Fibroblast of skin of back (primary cell): Measurements from ENCODE around the gene CCDC51.
A peak's percentile ranks its signal among the peaks of the same experiment; 100 is the strongest.
"Not testable (repeated sequence)": the region's sequence is repeated elsewhere in the genome, so short reads cannot be mapped to it uniquely, and the experiment has no call there.

Experiments used
- DNase-seq: peaks from one replicate; pipeline ENCODE4 v3.0.0-alpha.2; 2013

CCDC51 gene

DNA sequence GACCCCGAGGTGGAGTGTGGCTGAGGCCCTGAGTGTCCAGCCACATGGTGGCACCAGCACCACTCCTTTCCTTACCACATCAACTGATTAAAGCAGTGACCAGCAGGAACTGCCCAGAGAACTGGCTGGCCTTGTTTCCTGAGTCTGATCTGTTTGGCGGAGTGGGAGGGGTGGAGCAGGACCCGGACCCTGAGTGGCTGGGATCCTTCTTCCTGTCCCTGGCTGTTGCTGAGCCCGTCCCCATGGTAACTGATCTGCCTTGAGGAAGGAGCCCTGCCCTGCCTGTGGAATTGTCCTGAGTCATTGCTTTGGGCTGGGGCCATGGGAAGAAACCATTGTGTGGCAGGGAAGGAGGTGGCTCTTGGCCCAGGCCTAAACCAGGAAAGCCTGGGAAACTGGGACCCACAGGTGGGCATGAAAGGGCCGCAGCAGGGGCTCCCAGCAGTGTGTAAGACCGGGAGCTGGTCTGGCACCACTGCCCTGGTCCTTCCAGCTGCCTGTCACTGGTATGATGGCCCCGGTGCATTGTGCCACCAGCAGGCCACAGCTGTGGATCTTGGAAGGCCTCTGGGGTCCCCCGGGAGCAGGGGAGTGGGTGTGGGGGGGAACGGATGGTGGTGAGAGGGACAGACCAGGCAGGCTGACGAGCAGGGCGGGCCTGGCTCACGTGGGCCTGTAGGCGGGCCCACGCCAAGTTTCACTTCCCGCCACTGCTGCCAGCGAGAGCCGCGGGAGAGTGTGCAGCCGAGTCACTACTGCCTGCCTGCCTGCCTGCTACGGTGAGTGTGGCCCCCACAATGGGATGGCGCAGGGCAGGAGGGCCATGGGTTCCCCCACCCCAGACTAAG, 25.8 kb upstream of the CCDC51 start:
- DNase-seq = peak; percentile 100

DNA sequence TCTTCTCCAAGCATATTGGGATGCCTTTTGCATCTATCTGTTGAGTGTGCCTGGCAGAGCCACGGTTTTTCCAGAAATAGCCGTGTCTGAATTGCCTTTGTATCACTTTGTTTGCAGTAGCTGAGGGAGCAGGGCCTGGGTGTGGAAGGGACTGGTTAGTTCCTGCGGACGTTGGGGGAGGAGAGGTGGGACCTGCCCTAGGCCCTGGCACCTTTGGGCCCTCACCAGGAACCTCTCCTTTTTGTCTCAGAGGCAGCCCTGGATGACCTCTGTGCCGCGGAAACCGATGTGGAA, 25.3 kb upstream of the CCDC51 start:
- DNase-seq = no peak

DNA sequence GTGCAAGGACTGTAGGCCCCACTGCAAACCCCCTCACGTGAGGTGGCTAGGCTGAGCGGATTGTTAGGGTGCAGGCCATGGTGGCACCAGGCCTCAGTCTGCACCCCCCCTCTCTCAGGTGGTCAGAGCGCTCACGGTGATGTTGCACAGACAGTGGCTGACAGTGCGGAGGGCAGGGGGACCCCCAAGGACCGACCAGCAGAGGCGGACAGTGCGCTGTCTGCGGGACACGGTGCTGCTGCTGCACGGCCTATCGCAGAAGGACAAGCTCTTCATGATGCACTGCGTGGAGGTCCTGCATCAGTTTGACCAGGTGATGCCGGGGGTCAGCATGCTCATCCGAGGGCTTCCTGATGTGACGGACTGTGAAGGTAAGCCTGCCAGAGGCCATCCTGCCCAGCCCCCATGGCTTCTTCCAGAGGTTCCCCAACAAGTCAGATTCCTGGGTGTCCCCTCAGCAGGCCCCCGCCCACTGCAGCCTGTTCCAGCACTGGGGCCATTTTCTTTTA, 24.8 kb upstream of the CCDC51 start:
- no peak for DNase-seq

DNA sequence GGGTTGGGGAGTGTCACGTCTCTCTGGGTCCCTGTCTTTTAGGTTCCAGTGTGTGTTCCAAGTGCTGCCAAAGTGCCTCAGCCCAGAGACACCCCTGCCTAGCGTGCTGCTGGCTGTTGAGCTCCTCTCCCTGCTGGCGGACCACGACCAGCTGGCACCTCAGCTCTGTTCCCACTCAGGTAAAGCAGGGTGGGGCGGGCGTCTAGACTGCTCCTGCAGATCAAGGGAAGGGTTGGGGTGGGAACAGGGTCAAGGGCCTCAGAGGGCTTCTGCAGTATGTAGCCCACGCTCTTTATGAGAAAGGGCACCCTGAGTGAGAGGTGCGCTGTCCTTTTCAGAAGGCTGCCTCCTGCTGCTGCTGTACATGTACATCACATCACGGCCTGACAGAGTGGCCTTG, 23.8 kb upstream of the CCDC51 start:
- no peak for DNase-seq

DNA sequence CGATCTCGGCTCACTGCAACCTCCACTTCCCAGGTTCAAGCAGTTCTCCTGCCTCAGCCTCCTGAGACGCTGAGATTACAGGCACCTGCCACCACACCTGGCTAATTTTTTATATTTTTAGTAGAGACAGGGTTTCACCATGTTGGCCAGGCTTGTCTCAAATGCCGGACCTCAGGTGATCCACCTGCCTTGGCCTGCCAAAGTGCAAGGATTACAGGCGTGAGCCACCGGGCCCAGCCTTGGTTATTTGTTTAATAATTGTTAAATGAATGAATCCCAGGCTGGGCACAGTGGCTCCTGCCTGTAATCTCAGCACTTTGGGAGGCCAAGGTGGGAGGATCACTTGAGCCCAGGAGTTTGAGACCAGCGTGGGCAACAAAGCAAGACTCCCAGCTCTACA, 21.8 kb upstream of the CCDC51 start:
- not testable (repeated sequence) for DNase-seq

DNA sequence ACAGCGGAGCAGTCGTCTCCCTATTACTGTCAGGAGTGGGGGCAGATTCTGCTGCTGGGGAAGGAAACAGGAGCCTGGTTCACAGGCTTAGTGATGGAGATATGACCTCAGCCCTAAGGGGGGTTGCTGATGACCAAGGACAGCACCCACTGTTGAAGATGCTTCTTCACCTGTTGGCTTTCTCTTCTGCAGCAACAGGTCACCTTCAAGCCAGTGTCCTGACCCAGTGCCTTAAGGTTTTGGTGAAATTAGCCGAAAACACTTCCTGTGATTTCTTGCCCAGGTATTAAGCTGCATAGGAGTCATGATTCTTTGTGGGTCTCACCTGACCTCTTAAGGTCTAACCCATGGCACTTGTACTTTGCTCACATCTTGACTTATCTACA, 20.6 kb upstream of the CCDC51 start:
- DNase-seq = no peak

DNA sequence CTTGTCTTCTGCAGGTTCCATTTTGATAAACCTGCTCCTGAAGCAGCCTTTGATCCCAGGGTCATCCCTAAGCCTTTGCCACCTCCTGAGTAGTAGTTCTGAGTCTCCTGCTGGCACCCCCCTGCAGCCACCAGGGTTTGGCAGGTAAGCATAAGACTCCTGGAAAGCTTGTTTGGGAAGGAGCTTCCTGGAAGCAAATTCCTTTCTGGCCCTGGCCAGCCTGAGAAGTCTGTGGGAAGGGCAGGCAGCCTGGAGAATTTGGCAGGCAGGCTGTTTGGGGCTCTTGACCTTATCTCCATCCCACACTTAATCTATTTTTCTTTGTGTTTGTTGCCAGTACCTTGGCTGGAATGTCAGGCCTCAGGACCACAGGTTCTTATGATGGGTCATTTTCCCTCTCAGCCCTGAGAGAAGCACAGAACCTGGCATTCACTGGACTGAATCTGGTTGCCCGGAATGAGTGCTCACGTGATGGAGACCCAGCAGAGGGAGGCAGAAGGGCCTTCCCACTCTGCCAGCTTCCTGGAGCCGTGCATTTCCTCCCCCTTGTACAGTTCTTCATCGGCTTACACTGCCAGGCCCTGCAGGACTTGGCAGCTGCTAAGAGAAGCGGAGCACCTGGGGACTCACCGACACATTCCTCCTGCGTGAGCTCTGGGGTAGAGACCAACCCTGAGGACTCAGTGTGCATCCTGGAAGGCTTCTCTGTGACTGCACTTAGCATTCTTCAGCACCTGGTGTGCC, 20.0 kb upstream of the CCDC51 start:
- no peak for DNase-seq

DNA sequence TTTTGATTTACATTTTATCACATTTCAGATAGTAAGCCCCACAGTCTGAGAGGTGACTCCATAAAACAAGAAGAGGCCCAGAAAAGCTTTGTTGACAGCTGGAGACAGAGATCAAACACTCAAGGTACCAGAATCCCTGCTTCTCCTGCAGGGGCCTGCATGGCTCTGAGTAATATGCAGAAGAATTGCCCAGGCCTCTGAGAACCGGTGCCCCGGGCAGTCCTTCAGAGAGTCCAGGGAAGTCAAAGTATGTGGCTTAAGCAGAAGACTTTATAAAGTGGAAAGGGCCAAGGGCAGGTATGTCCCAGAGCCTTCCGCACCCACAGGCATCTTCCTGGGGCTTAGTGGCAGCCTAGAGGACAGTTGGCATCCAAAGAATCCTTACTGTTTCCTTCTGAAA, 19.4 kb upstream of the CCDC51 start:
- no peak for DNase-seq

DNA sequence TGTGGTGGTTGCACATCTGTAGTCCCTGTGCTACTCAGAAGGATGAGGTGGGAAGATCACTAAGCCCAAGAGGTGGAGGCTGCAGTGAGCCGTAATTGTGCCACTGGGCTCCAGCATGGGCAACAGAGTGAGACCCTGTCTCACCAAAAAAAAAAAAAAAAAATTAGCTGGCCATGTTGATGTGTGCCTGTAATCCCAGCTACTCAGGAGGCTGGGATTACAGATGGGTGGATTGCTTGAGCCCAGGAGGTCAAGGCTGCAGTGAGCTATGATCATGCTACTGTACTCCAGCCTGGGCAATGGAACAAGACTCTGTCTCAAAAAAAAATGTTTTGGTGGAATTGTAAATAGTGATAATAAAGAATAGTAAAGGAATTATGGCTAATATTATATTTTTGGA, 16.5 kb upstream of the CCDC51 start:
- DNase-seq = no peak

DNA sequence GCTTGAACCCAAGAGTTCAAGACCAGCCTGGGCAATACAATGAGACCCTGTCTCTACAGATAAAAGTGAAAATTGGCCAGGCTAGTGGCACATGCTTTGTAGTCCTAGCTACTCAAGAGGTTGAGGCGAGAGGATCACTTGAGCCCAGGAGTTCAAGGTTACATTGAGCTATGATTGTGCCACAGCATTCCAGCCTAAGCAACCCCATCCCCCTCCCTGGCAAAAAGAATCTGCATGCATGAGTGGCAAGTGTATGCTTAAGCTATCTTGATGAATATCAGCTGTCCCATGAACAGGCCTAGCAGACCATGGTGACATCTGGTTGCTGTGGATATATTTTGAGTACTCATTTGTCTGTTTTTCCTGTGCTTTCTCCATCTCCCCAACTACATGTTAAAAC, 11.4 kb upstream of the CCDC51 start:
- no peak for DNase-seq

DNA sequence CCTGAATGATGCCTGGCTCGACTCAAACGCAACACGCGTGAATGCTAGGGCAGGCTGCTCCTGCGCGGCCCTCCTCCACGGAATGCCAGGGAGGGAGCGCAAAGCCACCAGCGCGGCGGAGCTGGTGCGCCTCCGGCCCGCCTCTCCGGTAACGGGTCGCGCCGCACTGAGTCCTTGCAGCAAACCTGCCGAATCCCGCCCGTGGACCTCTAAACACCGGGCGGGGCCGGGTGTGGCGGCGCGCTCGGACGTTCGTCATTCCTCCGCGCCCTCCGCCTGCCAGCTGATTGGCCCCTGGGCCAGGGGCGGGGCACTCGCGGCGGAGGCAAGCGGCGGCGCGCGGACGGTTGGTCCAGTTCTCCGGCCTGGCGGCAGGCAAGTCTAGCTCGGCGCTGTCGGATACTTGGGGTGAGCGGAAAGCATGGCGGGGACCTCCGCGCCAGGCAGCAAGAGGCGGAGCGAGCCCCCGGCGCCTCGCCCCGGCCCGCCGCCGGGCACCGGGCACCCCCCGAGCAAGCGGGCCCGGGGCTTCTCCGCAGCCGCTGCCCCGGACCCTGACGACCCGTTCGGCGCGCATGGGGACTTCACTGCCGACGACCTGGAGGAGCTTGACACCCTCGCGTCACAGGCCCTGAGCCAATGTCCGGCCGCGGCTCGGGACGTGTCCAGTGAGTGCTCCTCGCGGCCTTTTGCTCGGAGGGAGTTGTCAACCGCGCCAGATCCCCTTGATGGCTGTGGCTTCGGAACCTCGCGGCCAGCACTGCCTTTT, 6.7 kb upstream of the CCDC51 start, which contains the start of gene ATRIP:
TSS of gene ATRIP (plus strand) at position 313 of the 769 bp plus-strand sequence. CDS start at position 422, 109 bp downstream.
- peak; percentile 85 for DNase-seq

DNA sequence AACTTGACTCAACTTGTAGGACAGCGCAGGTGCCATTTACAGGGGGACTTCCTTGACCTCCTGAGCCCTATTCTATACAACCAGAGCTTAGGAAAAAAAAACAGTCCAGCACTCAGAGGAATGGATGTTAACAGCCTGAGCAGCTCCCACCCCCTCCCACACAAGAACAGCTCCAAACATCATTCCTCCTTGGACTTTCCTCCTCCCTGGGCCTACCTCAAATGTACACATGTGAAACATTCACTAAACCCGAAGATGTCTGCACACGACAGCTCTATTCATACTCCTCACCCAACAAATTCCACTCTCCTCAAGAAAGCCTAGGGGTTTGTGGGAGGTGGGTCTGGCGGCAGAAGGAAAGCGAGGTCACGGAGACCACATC, 6.1 kb upstream of the CCDC51 start:
- DNase-seq = no peak

DNA sequence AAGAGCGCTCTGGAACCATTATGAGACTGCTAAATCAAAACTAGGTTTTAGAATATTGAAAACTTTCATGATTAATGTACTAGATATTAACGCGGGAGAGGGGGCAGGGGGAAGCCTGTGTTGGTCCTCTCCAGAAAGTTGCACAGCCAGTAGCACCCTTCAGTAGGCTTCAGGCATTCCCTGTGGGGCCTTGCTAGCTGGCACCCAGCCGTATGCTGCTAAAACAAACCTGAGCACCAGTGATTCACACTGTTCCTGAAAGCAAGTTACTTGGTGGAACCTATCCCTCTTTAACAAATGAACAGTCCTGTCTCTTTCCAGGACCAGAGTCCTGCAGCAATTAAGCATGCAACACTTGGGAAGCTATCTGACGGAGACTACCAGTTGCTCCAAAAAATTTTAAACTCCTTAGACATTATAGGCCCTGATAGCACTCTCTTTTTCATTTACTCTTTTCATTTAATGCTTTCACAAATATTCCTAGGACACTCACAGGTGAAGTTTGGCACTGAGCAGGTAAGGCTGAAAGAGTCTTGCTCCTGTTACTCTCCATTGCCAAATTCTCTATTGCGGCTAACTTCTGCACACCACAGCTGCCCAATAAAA, 5.5 kb upstream of the CCDC51 start:
- no peak for DNase-seq

DNA sequence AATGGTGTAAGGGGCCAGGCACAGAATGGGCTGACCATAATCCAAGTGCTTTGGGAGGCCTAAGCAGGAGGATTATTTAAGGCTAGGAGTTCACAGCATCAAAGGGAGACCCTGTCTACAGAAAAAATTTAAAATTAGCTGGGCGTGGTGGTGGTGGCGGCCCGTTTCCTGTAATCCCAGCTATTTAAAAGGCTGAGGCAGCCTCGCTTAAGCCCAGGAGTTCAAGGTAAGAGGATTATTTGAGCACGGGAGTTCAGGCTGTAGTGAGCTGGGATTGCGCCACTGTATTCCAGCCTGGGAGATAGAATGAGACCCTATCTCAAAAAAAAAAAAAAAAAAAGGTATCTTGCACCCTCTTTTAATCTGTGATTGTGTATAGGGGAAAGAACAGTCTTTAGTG, 2.0 kb upstream of the CCDC51 start:
- DNase-seq = no peak

DNA sequence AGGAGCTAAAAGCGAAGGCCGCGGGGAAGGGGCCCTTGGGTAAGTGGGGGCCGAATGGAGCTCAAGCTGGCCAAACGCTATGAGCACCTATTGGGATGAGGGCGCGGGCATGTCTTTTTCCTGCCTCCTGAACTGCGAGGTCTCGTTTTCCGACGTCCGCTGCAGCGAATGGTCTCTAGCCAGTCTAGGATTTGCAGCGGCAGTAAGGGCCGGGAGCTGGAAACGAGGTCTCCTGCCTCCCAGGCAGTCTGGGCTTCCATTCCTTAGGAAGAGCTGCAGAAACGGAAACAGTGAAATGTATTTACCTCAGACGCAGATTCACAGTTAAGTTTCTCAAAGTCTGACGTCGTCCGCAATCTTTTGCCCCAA, 655 bp upstream of the CCDC51 start:
- DNase-seq = peak; percentile 13

DNA sequence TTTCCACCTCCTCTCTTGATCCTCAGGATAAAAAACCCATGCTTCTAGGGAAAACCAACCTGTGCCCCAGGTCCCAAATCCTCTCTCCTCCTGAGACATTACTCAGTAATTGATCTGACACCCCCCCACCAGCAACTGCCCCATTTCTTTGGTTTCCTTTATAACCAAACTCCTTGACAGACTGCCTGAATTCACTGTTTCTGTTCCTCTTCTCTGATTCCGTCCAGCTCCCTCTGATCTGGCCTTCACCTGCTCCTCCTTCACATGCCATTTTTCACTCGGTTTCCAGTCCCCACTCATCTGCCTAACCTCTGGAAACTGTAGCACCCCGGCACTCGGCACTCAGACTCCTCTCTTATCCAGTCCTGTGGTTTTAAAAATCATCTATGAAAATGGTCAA, 2.1 kb downstream of the CCDC51 start:
- no peak for DNase-seq

DNA sequence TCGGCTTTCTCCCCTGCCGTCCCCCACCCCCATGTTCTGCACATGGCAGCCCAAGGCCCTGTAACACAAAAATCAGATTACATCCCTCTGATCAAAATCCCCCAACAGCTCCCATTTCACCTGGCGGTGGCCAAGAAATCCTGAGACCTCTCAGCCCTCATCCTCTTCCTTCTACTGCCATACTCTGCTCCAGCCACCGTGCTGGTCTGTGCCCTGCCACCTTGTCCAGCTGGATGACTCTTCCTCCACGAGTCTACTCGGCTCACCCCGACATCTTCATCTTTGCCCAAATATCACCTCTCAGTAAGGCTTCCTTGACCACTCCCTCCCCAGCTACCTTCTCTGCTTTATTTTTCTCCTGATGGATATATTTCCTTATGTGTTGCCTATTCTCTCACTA, 3.1 kb downstream of the CCDC51 start:
- DNase-seq = no peak

DNA sequence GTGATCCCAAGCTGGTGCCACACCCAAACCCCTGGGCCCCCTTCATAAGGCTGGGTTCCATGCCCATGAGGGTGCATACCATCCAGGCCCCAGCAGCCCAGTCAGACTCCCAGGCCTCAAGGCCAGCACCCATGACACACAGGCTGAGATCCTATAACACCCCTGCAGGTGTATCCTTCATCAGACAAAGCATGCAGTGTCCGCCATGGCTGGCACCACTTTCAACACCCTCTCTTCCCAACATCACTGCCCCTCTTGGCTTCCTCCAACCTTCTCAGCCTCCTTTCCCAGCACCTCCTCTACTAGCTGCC, 3.5 kb downstream of the CCDC51 start:
- no peak for DNase-seq

DNA sequence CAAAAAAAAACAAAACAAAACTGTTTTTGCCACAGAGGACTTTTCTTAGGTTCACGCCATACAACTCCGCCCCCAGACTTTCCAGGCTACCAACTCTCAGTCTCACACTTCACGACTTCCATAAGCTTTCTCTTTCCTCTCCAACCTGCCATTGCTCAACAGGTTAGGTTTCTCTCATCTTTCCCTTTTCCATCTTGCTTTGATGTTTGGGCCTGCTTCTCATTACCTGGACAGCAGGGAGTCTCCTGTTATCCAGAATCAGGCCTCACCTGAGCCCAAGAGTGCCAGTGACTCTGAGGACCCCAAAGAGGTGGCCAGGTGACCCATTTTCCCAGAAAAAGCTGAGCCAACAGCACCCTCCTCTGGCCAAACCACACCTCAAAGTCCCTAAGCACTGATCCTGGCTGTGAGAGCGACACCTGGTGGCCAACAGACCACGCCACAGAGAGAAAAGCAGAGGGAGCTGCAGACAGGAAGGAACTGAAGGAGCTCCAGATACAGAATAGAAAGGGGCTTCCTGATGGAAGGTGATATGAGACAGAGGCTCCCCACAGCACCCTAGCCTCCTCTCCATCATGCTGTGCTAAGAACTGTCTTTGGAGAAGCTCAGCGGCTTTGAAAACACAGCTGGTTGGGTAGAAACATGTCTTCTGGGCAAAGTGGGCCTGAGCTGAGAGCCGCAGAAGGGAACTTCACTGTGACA, 4.0 kb downstream of the CCDC51 start:
- DNase-seq = peak; percentile 76

DNA sequence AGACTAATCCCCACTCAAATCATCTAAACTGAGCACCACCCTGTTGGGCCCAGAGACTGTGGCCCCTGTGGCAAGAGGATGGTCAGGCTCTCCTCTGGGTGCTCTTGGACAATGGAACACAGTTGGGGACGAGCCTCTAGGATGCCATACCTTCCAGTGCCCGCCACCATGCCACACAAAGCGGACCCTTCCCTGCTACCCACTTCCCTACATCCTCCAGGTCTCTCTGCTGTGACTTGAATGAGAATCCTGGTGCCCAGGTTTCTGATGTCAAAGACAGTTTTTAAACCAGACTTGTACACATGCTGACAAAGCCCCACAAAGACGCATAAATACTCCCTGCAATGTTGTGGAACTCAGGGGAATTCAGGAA, 4.7 kb downstream of the CCDC51 start:
- DNase-seq = no peak

DNA sequence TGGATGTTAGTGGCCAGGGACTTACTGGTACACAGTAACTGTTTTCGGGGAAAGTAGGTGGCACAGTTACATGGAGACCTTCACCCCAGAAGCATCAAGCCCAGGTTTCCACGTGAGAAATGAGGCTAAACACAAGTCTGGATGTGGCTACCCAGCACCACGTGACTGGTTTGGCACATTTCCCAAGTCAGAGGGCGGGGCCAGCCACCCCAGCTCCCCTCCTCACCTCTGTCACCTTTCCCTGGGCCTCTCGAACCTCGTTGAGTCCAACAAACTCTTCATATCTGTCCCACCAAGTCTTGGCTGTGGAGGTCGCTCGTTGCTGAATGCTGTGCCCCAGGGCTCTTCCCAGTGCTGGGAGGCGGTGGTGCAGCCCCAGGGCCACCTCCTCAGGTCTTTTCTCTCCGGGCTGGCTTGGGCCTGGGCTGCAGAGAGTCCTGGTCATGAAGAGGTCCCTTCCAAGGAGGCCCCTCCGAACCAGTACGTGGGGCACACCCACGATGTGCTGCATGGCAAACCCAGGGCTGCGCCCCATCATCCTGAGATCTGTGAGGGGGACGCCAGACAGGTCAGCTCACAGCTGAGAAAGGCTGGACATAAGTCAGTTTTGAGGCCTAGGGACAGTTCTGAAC, 5.2 kb downstream of the CCDC51 start:
- no peak for DNase-seq

DNA sequence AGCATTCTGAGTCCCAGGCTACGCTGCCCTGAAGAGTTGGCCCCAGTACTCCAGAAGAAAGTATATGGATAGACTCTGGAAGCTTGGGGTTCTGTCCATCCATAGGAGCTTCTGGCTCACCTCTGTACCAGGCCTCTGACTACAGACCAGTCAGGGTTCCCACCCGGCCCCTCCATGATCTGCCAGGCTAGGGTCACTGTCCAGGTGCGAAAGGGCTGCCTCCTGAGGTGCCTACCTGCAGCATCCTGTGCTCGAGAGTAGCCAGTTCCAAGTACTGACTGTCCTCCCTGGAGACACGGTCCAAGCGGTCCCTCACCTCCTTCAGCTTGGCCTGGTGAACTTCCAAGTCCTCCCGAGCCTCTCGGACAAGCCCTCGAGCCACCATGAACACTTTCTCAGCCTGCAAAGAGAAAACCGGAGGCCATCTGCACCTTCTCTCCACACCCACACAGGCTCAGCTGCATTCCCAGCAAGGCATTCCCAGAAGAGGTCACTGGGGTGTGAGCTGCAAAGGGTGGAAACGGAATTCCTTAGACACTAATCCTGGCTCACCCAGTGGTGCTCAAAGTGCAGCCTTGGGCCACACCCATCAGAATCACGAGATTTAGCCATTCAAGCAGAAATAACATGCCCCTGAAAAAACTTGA, 6.3 kb downstream of the CCDC51 start:
- peak; percentile 19 for DNase-seq
